Ovary (tissue), 9 donors: ENCODE results near the gene JARID2. TPM values are rescaled to one million over a fixed set of nuclear protein-coding genes. Genes with fewer than 3 reads are reported as not detected.

Source experiments
- DNase-seq, 5 donors: peaks; one replicate each; pipeline ENCODE4 v3.0.0-alpha.2; 2019 to 2020
- H3K27ac ChIP-seq, 2 donors: fragments of 200-600 bp; one replicate each; pipeline versions ENCODE4 v1.5.1 to v1.8.0; 2019 to 2022
- H3K27me3 ChIP-seq: fragments of 200-600 bp; one replicate; pipeline ENCODE4 v1.8.0; 2022
- H3K36me3 ChIP-seq: fragments of 200-600 bp; sonication (generic); one replicate; pipeline ENCODE4 v1.5.1; 2019
- H3K4me1 ChIP-seq: one replicate; pipeline ENCODE4 v1.8.1; 2013; ENCODE audit warnings: mild to moderate bottlenecking, moderate library complexity; ENCODE audit not compliant: insufficient read depth
- H3K4me3 ChIP-seq: fragments of 200-600 bp; sonication (generic); one replicate; pipeline ENCODE4 v1.5.1; 2017
- H3K9me3 ChIP-seq, 2 donors: fragments of 200-600 bp in 1 of 2; sonication (generic) in 1 of 2; one replicate each; pipeline versions ENCODE4 v1.5.1 to v1.8.1; 2013 to 2019; ENCODE audit warnings: mild to moderate bottlenecking in 1 of 2, moderate library complexity in 1 of 2
- EP300 ChIP-seq: sonication (generic); formaldehyde crosslinking; IDR thresholded peaks from one replicate; pipeline ENCODE4 v1.6.1; 2017; ENCODE audit warnings: antibody characterized with exemption
- POLR2A ChIP-seq: fragments of 450-650 bp; IDR thresholded peaks from one replicate; pipeline ENCODE4 v1.6.1; 2017; ENCODE audit warnings: antibody characterized with exemption, mild to moderate bottlenecking, moderate library complexity
- WGBS, 3 donors: extraction: QIAGEN DNeasy Blood & Tissue Kit in 1 of 3; methylation state at CpG; one replicate each; pipeline versions ENCODE4 v1.1.5 to v1.1.7; 2013 to 2017; 5-methylcytosine and 5-hydroxymethylcytosine counted together
- intact Hi-C, 4 donors: fragments of 100-400 bp; cut with DNase I; formaldehyde crosslinking; loops; one replicate each; pipeline versions ENCODE4 v1.11.0 to v1.15.1; 2022 to 2023
- polyA plus RNA-seq, 2 donors: library from polyadenylated mRNA; stranded (reverse); fragments of 200-250 nt in 1 of 2; fragments of 350-450 nt in 1 of 2; fragmentation: Illumina TruSeq in 1 of 2; extraction: RNeasy Lipid Tissue Mini Kit (QIAGEN cat#74804) in 1 of 2; gene quantifications; one replicate each; pipeline ENCODE4 v1.2.3, GENCODE V29; 2013 to 2014
- total RNA-seq, 7 donors: library from RNA; depleted of rRNA in 2 of 7; stranded (reverse); fragments of >200 nt in 2 of 7; fragmentation: NEBNext Ultra II Directional in 3 of 7; extraction: Animal tissue kit (Norgen Biotek cat#: 25700) in 3 of 7; gene quantifications; one replicate each; pipeline versions ENCODE4 v1.1.0 to v1.2.4, GENCODE V29; 2016 to 2023
- TF ChIP-seq, protein P1 (sequence below), 3 donors: fragments of 450-650 bp in 2 of 3; fragments of 200-600 bp in 1 of 3; IDR thresholded peaks; one replicate each; pipeline versions ENCODE4 v1.5.1 to v1.8.0; 2016 to 2022; ENCODE audit warnings: antibody characterized with exemption in 3 of 3, mild to moderate bottlenecking in 1 of 3
- donor health status: DM: no; HTN: no; CAD: no; lungs with moderate emphysema.
- donor health status: DM: no; HTN: no; CAD: no.
- donor health status: Bipolar disorder and iron deficiency.
- donor health status: DM: yes; HTN: yes; CAD: no.
- donor health status: DM: no; HTN: no; CAD: no.
- donor health status: DM: yes; HTN: yes; CAD: no.

The JARID2 gene
- total and polyA plus RNA-seq, 9 donors, result 4.5 to 17.4 (median 8.7) TPM

DNA sequence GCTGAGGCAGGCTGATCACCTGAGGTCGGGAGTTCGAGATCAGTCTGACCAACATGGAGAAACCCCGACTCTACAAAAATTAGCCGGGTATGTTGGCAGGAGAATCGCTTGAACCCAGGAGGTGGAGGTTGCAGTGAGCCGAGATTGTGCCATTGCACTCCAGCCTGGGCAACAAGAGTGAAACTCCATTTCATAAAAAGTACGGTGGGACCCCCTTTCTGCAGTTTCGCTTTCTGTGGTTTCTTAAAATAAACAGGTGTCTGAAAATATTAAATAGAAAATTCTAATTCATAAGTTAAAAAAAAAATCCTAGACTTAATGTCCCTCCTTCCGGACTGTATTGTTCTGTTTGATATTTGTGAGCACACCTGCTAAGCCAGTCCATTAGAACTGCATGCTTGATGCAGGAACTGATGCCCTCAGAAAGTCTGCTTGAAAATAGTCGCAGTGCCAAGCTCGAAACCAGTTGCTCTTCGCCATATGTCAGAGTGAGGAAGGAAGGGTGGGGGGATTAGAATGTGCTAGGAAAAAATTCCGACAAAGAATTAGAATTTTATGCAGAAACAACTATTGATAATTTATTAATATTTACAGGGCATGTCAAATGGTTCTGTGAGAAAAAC, 85.9 kb downstream of the JARID2 start:
- Histone ChIP-seq H3K9me3 (no peaks in the 10 kb centered on the region), H3K4me3 (no peak overlapping the region), H3K27me3 (no peaks in the 10 kb centered on the region), H3K36me3 (no peaks in the 10 kb centered on the region), H3K27ac (no peak overlapping the region), H3K4me1 (peaks cover 12% of the 10 kb centered on the region)
- 88 to 93% (median 91%) methylated on average over 13 of the region's 13 CpGs for WGBS, 3 donors
- intact Hi-C loops, result no loop called here
- no peak for DNase-seq
- TF ChIP-seq EP300 (no peak), POLR2A (no peak)
- TF ChIP-seq, protein P1, sequence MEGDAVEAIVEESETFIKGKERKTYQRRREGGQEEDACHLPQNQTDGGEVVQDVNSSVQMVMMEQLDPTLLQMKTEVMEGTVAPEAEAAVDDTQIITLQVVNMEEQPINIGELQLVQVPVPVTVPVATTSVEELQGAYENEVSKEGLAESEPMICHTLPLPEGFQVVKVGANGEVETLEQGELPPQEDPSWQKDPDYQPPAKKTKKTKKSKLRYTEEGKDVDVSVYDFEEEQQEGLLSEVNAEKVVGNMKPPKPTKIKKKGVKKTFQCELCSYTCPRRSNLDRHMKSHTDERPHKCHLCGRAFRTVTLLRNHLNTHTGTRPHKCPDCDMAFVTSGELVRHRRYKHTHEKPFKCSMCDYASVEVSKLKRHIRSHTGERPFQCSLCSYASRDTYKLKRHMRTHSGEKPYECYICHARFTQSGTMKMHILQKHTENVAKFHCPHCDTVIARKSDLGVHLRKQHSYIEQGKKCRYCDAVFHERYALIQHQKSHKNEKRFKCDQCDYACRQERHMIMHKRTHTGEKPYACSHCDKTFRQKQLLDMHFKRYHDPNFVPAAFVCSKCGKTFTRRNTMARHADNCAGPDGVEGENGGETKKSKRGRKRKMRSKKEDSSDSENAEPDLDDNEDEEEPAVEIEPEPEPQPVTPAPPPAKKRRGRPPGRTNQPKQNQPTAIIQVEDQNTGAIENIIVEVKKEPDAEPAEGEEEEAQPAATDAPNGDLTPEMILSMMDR (IDR thresholded peaks at IDR 0.05), result no peak

DNA sequence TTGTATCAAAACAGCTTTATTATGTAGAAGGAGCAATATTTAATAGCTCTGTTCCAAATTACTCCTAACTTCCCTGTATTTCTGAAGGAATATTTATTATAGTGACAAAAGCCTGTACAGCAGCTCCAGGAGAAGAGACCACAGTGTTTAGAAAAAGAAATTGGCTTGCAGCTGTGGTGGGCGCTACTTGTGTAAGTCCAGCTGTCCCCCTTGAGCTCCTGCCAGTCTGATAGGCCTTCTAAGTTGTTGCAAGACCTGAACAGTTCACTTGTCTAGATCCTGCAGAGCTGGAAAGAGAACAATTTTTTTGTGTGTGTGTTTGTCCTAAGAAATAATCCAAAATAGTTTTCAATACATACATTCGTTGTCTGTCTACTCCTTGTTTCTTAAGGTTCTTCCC, 86.6 kb downstream of the JARID2 start:
- WGBS, 3 donors, result 41 to 62% (median 56%) methylated on average over 2 of the region's 2 CpGs
- intact Hi-C loops, result no loop called here
- Histone ChIP-seq H3K27ac (no peak overlapping the region), H3K9me3 (no peaks in the 10 kb centered on the region), H3K36me3 (no peaks in the 10 kb centered on the region), H3K4me1 (peaks cover 10% of the 10 kb centered on the region), H3K27me3 (no peaks in the 10 kb centered on the region), H3K4me3 (no peak overlapping the region)
- no peak for DNase-seq
- no peak for TF ChIP-seq POLR2A
- TF ChIP-seq EP300, result no peak
- TF ChIP-seq, protein P1 (IDR thresholded peaks at IDR 0.05), result no peak

DNA sequence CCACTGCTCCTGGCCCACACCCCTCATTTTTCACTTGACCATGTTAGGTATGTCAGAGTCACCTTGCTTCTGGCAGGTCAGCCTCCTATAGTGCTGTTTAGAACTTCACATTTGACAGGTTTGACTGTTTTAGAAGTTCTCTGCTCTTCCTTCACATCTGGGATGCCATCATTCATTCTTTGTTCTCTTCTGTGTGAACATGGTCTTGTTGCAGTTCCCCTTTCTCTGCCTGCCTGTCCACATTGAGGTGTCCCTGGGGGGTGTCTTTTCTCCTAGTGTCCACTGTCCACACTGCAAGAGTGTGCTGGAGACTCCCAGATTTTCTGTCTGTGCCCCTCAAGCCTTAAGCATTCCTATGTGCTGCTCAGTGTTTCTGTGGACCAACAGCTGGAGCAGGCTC, 89.5 kb downstream of the JARID2 start:
- no peak for TF ChIP-seq EP300
- H3K4me3 ChIP-seq, result no peak overlapping the region
- H3K27me3 ChIP-seq, result no peaks in the 10 kb centered on the region
- no peaks in the 10 kb centered on the region for H3K36me3 ChIP-seq
- no peak for DNase-seq
- no peaks in the 10 kb centered on the region for H3K9me3 ChIP-seq
- intact Hi-C loops, result no loop called here
- peaks cover 6% of the 10 kb centered on the region for H3K4me1 ChIP-seq
- H3K27ac ChIP-seq, result no peak overlapping the region

DNA sequence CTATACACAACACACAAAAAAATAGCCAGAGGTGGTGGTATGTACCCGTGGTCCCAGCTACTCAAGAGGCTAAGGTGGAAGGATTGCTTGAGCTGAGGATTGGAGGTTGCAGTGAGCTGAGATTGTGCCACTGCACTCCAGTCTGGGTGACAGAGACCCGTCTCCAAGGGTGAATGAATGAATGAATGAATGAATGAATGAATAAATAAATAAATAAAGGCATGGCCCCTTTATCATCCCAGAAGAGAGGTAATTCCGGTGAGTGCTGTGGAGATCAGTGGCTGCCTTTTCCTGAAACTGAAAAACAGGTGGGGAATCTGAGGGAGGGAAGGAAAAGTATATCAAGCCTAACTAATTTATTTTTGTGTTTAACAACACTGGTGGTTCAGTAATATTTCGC, 90.0 kb downstream of the JARID2 start:
- 65 to 69% (median 69%) methylated on average over 4 of the region's 4 CpGs for WGBS, 3 donors
- H3K4me3 ChIP-seq, result no peak overlapping the region
- intact Hi-C loops, result no loop called here
- no peaks in the 10 kb centered on the region for H3K9me3 ChIP-seq
- H3K4me1 ChIP-seq, result peaks cover 4% of the 10 kb centered on the region
- TF ChIP-seq POLR2A, result no peak
- TF ChIP-seq EP300, result no peak
- TF ChIP-seq, protein P1 (IDR thresholded peaks at IDR 0.05), result no peak
- DNase-seq, result no peak
- H3K36me3 ChIP-seq, result no peaks in the 10 kb centered on the region
- no peak overlapping the region for H3K27ac ChIP-seq
- no peaks in the 10 kb centered on the region for H3K27me3 ChIP-seq

DNA sequence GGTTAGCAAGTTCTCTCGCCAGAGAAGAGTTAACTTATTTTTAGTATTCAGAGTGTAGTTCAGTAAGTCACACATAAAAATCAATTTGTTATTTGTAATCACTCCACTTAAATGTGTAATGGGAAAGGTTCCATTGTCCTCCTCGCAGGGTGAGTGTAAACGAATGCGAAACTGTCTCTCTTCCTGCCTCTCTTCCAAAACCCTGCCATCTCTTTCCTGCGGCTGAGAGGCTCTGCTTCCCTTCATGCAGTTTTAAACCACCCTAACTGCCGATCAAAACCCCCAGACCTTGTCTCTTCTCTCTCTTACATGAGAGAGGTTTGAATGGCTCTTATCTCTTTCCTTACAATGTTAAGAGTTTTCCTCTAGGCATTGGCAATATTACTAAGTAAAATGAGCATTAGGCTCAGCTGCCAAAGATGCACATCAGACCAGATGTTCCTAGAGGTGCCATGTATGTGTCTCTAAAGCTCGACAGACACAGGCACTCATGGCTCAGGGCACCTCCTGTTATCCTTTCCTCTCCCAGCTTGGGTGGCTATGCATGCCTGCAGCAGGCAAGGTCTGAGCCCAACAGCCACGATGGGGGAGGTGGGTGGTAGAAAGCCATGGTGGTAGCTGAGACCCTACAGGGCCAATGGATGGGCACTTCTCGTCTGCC, 91.2 kb downstream of the JARID2 start:
- H3K9me3 ChIP-seq, result no peaks in the 10 kb centered on the region
- no peaks in the 10 kb centered on the region for H3K36me3 ChIP-seq
- H3K4me1 ChIP-seq, result peaks cover 1% of the 10 kb centered on the region
- intact Hi-C loops, result no loop called here
- H3K27me3 ChIP-seq, result no peaks in the 10 kb centered on the region
- H3K27ac ChIP-seq, result no peak overlapping the region
- H3K4me3 ChIP-seq, result no peak overlapping the region
- DNase-seq, result no peak
- TF ChIP-seq POLR2A (no peak), EP300 (no peak)
- TF ChIP-seq, protein P1 (IDR thresholded peaks at IDR 0.05), result no peak
- 66 to 79% (median 75%) methylated on average over 9 of the region's 9 CpGs for WGBS, 3 donors
